CD4-positive, CD25-positive, alpha-beta regulatory T cell (primary cell): Measurements from ENCODE around the gene ADAMTS19. TPM values are rescaled to one million over a fixed set of nuclear protein-coding genes. Genes with fewer than 3 reads are reported as not detected.

ENCODE experiments used
- ATAC-seq, 2 donors: fragments of 150-1000 bp; cut with Tn5 transposase; one replicate each; pipeline ENCODE4 v1.10.0; 2021; ENCODE audit warnings: low read depth in 2 of 2, moderate number of reproducible peaks in 2 of 2, moderate library complexity in 1 of 2
- DNase-seq, 3 donors: peaks; one replicate each; pipeline versions ENCODE4 v3.0.0 to v3.0.0-alpha.2; 2012 to 2022; ENCODE audit warnings: mixed read lengths in 1 of 3
- H3K27ac ChIP-seq: one replicate; pipeline ENCODE4 v1.7.0; 2013; ENCODE audit warnings: mild to moderate bottlenecking, low read length; ENCODE audit not compliant: insufficient read depth, poor library complexity, severe bottlenecking
- H3K27me3 ChIP-seq: one replicate; pipeline ENCODE4 v1.7.0; 2013; ENCODE audit warnings: low read length; ENCODE audit not compliant: control insufficient read depth, insufficient read depth
- H3K36me3 ChIP-seq: one replicate; pipeline ENCODE4 v1.7.0; 2013; ENCODE audit warnings: mild to moderate bottlenecking, low read length, moderate library complexity; ENCODE audit not compliant: control insufficient read depth, insufficient read depth
- H3K4me1 ChIP-seq: 2 replicates; pipeline ENCODE4 v1.7.0; 2013; ENCODE audit warnings: mild to moderate bottlenecking, low read length; ENCODE audit not compliant: insufficient read depth, control insufficient read depth, poor library complexity, severe bottlenecking
- H3K4me3 ChIP-seq: one replicate; pipeline ENCODE4 v1.7.0; 2013; ENCODE audit warnings: low read depth, mild to moderate bottlenecking, low read length, moderate library complexity
- H3K9me3 ChIP-seq, 2 experiments: 1 replicate in 1 of 2; 2 replicates in 1 of 2; pipeline ENCODE4 v1.7.0; 2013; ENCODE audit warnings: low read length in 2 of 2, mild to moderate bottlenecking in 1 of 2, moderate library complexity in 1 of 2; ENCODE audit not compliant: control insufficient read depth in 2 of 2
- H3K27ac Mint-ChIP-seq, 3 donors: one replicate each; pipeline ENCODE4 v1.8.0; 2020 to 2022; ENCODE audit warnings: mild to moderate bottlenecking in 3 of 3, mixed read lengths in 3 of 3, moderate library complexity in 2 of 3
- H3K27me3 Mint-ChIP-seq: one replicate; pipeline ENCODE4 v1.8.0; 2022; ENCODE audit warnings: mild to moderate bottlenecking, mixed read lengths
- H3K36me3 Mint-ChIP-seq: one replicate; pipeline ENCODE4 v1.8.0; 2020; ENCODE audit warnings: mixed read lengths
- H3K4me1 Mint-ChIP-seq, 4 donors: one replicate each; pipeline ENCODE4 v1.8.0; 2020 to 2022; ENCODE audit warnings: mixed read lengths in 4 of 4, mild to moderate bottlenecking in 1 of 4
- H3K4me3 Mint-ChIP-seq, 4 donors: one replicate each; pipeline ENCODE4 v1.8.0; 2020 to 2022; ENCODE audit warnings: mild to moderate bottlenecking in 4 of 4, mixed read lengths in 4 of 4, moderate library complexity in 3 of 4
- H3K9me3 Mint-ChIP-seq, 7 donors: one replicate each; pipeline ENCODE4 v1.8.0; 2020 to 2022; ENCODE audit warnings: mixed read lengths in 7 of 7, mild to moderate bottlenecking in 3 of 7, moderate library complexity in 2 of 7
- polyA plus RNA-seq, 4 donors: library from polyadenylated mRNA; unstranded; fragments of 300-500 nt; fragmentation: Illumina TruSeq; gene quantifications; one replicate each; pipeline ENCODE4 v1.2.3, GENCODE V29; 2021
- total RNA-seq: library from RNA; stranded (reverse); gene quantifications from one replicate; pipeline ENCODE4 v1.2.3, GENCODE V29; 2022

Gene ADAMTS19
- total and polyA plus RNA-seq, 5 donors from 2014 or later, result not detected

DNA sequence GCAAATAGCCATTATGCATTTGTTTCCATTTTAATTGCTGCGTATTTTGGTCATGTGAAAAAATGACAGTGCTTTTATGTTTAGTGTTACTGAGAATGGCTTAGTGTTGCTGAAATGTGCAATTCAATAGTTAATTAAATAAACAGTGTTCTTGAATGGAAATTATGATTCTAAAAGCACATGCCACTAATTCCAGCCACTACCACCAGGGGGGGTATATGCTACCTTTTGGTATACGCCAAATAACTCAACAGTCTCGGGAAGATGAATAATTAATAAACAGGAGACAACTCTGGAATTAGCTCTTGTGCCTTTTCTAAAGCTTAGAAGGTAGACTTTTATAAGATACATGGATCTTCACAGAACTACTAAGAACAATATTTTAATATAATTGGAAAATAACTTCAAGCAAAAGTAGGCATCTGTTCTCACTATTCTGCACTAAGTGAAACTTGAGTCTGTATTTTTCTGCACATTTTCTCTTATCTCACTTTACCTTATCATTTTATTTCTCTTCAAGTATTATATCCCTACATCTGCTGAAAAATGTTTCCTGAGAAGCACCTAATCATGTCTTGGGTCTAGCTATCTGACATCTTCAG is 204.3 kb downstream of the ADAMTS19 start:
- Mint-ChIP-seq H3K27ac (no peak overlapping the region), H3K9me3 (peaks cover 0 to 8% (median 2%) of the 10 kb centered on the region in 7 donors), H3K27me3 (no peaks in the 10 kb centered on the region), H3K4me1 (no peaks in the 10 kb centered on the region), H3K36me3 (no peaks in the 10 kb centered on the region), H3K4me3 (no peak overlapping the region)
- H3K4me3 ChIP-seq, result no peak overlapping the region
- ATAC-seq, result no peak
- DNase-seq, result peak in 2 of 3 donors; percentile 4 to 41
- H3K27me3 ChIP-seq, result no peaks in the 10 kb centered on the region
- no peak overlapping the region for H3K27ac ChIP-seq
- H3K9me3 ChIP-seq, result no peaks in the 10 kb centered on the region
- H3K4me1 ChIP-seq, result no peaks in the 10 kb centered on the region
- no peaks in the 10 kb centered on the region for H3K36me3 ChIP-seq

DNA sequence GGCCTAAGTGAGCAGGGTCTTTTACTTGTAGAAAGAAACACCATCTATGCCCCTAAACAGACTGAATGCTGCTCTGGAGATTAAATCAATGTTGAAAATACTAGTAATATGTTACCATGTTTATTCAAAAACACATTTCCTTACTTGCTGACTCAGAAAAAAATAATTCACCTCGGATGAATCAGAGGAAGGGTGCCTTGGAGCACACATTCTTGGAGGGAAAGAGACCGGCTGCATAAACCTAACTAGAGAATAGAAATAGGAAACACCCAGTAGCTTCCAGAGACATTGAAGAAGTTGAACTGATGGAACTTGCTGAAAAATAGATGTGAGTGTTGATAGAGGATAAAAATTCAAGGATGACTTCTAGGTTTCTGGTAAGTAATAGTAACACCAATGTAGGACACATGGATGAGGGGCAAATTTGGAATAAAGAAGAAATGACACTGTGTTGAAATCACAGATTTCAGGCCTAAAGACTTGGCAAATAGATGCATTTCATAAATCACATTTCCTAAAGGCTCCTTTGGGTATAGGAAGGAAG is 210.9 kb downstream of the ADAMTS19 start:
- H3K27me3 ChIP-seq, result no peaks in the 10 kb centered on the region
- H3K36me3 ChIP-seq, result no peaks in the 10 kb centered on the region
- ATAC-seq, result no peak
- DNase-seq, result no peak
- Mint-ChIP-seq H3K4me1 (no peaks in the 10 kb centered on the region), H3K4me3 (no peak overlapping the region), H3K27me3 (no peaks in the 10 kb centered on the region), H3K36me3 (no peaks in the 10 kb centered on the region), H3K9me3 (peaks cover 0 to 8% (median 3%) of the 10 kb centered on the region in 7 donors), H3K27ac (no peak overlapping the region)
- H3K4me1 ChIP-seq, result no peaks in the 10 kb centered on the region
- no peak overlapping the region for H3K4me3 ChIP-seq
- no peak overlapping the region for H3K27ac ChIP-seq
- H3K9me3 ChIP-seq, result no peaks in the 10 kb centered on the region

DNA sequence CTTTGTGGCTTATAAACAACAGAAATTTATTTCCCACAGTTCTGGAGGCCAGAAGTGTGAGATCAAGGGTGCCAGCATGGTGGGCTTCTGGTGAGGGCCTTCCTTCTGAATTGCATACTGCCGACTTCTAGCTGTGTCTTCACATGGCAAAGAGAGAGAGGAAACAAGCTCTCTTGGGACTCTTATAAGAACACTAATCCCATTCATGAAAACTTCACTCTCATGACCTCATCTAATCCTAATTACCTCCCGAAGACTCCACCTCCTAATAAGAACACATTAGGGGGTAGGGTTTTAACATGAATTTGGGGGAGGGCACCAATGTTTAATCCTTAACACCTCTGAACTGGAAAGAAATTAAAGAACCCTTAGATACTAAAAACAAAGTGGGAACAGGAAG is 211.9 kb downstream of the ADAMTS19 start:
- ATAC-seq, result no peak
- Mint-ChIP-seq H3K27ac (no peak overlapping the region), H3K4me1 (no peaks in the 10 kb centered on the region), H3K27me3 (no peaks in the 10 kb centered on the region), H3K4me3 (no peak overlapping the region), H3K9me3 (peaks cover 0 to 8% (median 3%) of the 10 kb centered on the region in 7 donors), H3K36me3 (no peaks in the 10 kb centered on the region)
- Histone ChIP-seq H3K4me1 (no peaks in the 10 kb centered on the region), H3K4me3 (no peak overlapping the region), H3K36me3 (no peaks in the 10 kb centered on the region), H3K27ac (no peak overlapping the region), H3K9me3 (no peaks in the 10 kb centered on the region), H3K27me3 (no peaks in the 10 kb centered on the region)
- no peak for DNase-seq

DNA sequence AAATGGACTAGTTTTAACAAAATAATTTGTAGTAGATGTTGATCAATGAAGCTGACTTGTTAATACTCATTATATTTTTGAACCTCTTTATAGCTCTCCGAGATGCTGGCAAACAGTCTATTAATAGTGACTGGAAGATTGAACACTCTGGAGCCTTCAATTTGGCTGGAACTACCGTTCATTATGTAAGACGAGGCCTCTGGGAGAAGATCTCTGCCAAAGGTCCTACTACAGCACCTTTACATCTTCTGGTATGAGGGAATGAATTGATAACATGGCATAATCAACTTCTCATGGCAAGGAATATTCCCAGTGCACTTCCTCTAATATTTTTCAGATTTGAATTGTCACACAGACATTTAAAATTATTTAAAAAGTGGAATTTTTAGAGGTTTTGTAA is 219.6 kb downstream of the ADAMTS19 start:
- H3K9me3 ChIP-seq, result no peaks in the 10 kb centered on the region
- Mint-ChIP-seq H3K9me3 (peaks cover 0 to 4% (median 1%) of the 10 kb centered on the region in 7 donors), H3K27me3 (no peaks in the 10 kb centered on the region), H3K27ac (no peak overlapping the region), H3K4me1 (no peaks in the 10 kb centered on the region), H3K4me3 (no peak overlapping the region), H3K36me3 (no peaks in the 10 kb centered on the region)
- H3K4me3 ChIP-seq, result no peak overlapping the region
- no peak for ATAC-seq
- H3K27ac ChIP-seq, result no peak overlapping the region
- no peaks in the 10 kb centered on the region for H3K27me3 ChIP-seq
- no peak for DNase-seq
- no peaks in the 10 kb centered on the region for H3K4me1 ChIP-seq
- no peaks in the 10 kb centered on the region for H3K36me3 ChIP-seq

DNA sequence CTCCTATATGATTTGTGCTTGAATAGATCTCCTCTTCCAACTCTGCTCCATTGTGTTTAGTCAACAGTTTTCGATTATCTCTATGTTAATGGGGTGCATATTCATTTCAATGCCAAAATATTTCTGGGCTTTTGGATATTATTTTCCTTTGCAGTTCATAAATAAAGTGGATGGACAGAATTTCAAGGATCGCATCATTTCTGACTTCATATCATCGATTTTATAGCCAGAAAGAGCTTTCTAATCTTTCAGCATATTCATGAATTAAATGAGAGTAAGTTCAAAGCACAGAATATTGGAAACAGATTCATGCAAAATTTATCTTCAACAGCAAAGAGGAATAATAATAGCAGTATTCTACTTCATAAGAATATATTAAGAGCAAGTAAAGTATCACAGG is 227.8 kb downstream of the ADAMTS19 start:
- no peaks in the 10 kb centered on the region for H3K36me3 ChIP-seq
- Mint-ChIP-seq H3K36me3 (no peaks in the 10 kb centered on the region), H3K9me3 (peaks cover 0 to 2% (median 0%) of the 10 kb centered on the region in 7 donors), H3K27me3 (no peaks in the 10 kb centered on the region), H3K27ac (no peak overlapping the region), H3K4me1 (no peaks in the 10 kb centered on the region), H3K4me3 (no peak overlapping the region)
- H3K9me3 ChIP-seq, result no peaks in the 10 kb centered on the region
- no peak for ATAC-seq
- no peak for DNase-seq
- no peak overlapping the region for H3K27ac ChIP-seq
- no peaks in the 10 kb centered on the region for H3K4me1 ChIP-seq
- H3K27me3 ChIP-seq, result no peaks in the 10 kb centered on the region
- H3K4me3 ChIP-seq, result no peak overlapping the region

DNA sequence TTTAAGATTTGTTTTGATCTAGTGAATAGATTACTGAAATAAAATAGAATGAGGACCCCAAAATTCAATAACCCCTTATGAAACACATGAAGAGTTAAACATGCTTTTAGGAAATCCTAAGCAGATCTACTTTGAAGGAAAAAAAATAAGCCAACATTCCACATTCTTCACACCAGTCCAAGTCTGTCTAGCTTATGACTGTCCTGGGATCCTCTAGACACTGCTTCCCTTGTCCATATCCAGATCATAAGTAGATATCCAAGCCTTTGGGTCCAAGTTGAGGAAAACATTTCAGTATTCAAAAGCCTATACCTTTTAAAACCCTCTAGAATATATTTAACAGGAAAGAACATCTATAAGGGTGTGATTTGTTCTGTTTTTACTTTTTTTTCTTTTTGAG is 228.9 kb downstream of the ADAMTS19 start:
- H3K27me3 ChIP-seq, result no peaks in the 10 kb centered on the region
- Mint-ChIP-seq H3K27ac (no peak overlapping the region), H3K4me1 (no peaks in the 10 kb centered on the region), H3K36me3 (no peaks in the 10 kb centered on the region), H3K4me3 (no peak overlapping the region), H3K27me3 (no peaks in the 10 kb centered on the region), H3K9me3 (no peaks in the 10 kb centered on the region)
- H3K4me3 ChIP-seq, result no peak overlapping the region
- ATAC-seq (no peak), DNase-seq (no peak)
- no peaks in the 10 kb centered on the region for H3K4me1 ChIP-seq
- H3K36me3 ChIP-seq, result no peaks in the 10 kb centered on the region
- H3K27ac ChIP-seq, result no peak overlapping the region
- H3K9me3 ChIP-seq, result no peaks in the 10 kb centered on the region

DNA sequence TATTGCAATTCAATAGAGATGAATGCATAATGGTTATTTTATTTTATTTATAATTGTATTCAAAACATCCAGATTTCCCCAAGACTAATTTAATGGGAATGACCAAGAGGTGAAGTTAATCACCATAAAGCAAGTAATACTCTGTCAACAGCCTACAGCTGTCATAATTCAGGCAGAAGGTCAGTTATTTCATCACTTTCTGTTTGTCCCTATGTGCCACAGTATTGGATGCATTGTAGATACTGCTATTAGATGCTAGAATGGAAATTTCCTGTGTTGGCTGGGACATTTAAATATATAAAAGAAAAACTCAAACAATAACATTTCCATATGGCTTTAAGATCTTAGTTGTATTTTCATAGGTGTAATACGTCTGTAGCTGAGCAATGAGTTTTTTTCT is 231.1 kb downstream of the ADAMTS19 start:
- H3K27me3 Mint-ChIP-seq, result no peaks in the 10 kb centered on the region
- H3K4me3 Mint-ChIP-seq, result no peak overlapping the region
- Histone ChIP-seq H3K9me3 (no peaks in the 10 kb centered on the region), H3K27ac (no peak overlapping the region), H3K36me3 (no peaks in the 10 kb centered on the region), H3K4me3 (no peak overlapping the region), H3K4me1 (no peaks in the 10 kb centered on the region), H3K27me3 (no peaks in the 10 kb centered on the region)
- H3K36me3 Mint-ChIP-seq, result no peaks in the 10 kb centered on the region
- DNase-seq (no peak), ATAC-seq (no peak)
- H3K4me1 Mint-ChIP-seq, result no peaks in the 10 kb centered on the region
- H3K27ac Mint-ChIP-seq, result no peak overlapping the region
- no peaks in the 10 kb centered on the region for H3K9me3 Mint-ChIP-seq

DNA sequence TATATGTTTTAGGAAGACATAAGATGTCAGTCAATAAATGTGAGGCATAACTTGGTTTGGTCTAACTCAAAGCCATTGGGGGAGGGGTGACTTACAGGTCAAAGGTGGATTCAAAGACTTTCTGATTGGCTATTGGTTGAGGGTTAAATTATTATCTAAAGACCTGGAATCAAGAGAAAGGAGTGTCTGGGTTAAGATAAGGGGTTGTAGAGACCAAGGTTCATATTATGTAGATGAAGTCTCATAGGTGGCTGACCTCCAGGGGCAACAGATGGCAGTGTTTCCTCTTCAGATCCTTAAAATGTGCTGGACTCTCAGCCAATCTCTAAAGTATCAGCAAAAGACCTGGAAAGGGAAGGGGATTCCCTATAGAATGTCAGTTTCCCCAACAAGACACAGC is 236.5 kb downstream of the ADAMTS19 start:
- Mint-ChIP-seq H3K27me3 (peaks cover 4% of the 10 kb centered on the region), H3K9me3 (peaks cover 0 to 3% (median 0%) of the 10 kb centered on the region in 7 donors), H3K36me3 (no peaks in the 10 kb centered on the region), H3K27ac (no peak overlapping the region), H3K4me3 (no peak overlapping the region), H3K4me1 (no peaks in the 10 kb centered on the region)
- no peaks in the 10 kb centered on the region for H3K9me3 ChIP-seq
- no peaks in the 10 kb centered on the region for H3K27me3 ChIP-seq
- ATAC-seq (no peak), DNase-seq (no peak)
- no peaks in the 10 kb centered on the region for H3K36me3 ChIP-seq
- no peak overlapping the region for H3K27ac ChIP-seq
- H3K4me3 ChIP-seq, result no peak overlapping the region
- H3K4me1 ChIP-seq, result no peaks in the 10 kb centered on the region
